GM12878 (cell line): ENCODE results near the gene CDKN2A. TPM values are rescaled to one million over a fixed set of nuclear protein-coding genes. Genes with fewer than 3 reads are reported as not detected.

Source experiments
- ATAC-seq: fragments of 200-7000 bp; cut with Tn5 transposase; 3 replicates; pipeline ENCODE4 v1.9.1; 2020; ENCODE audit warnings: mild to moderate bottlenecking, moderate library complexity
- BruUV-seq: library from RNA; stranded (reverse); fragments of 400-500 nt; replicated peaks from 2 replicates; lab custom pipeline; 2021; lab: Mats Ljungman, UMichigan
- CTCF ChIA-PET: fragments of 300-600 bp; sonication (Branson Sonifier 250); formaldehyde crosslinking; extraction: SDS; loops from one replicate; lab custom pipeline; 2021; ENCODE audit warnings: inconsistent platforms; lab: Yijun Ruan, JAX
- POLR2A ChIA-PET: fragments of 350-600 bp; formaldehyde crosslinking; extraction: SDS; loops from one replicate; lab custom pipeline; 2021; ENCODE audit warnings: inconsistent platforms; lab: Charles Lee
- RAD21 ChIA-PET: fragments of 300-600 bp; sonication (Branson Sonifier 250); formaldehyde crosslinking; loops from one replicate; lab custom pipeline; 2023; ENCODE audit warnings: antibody characterized with exemption; ENCODE audit not compliant: unreplicated experiment; lab: Charles Lee
- SMC1A ChIA-PET: fragments of 300-600 bp; sonication (Branson Sonifier 250); formaldehyde crosslinking; loops from one replicate; lab custom pipeline; 2023; ENCODE audit not compliant: unreplicated experiment, uncharacterized antibody; lab: Charles Lee
- DNase-seq: peaks from one replicate; pipeline ENCODE4 v3.0.0-alpha.2; 2011; ENCODE audit warnings: low read depth, low spot score
- FAIRE-seq: peaks from 3 replicates; lab custom pipeline; 2011; peaks lifted over from hg19 to GRCh38; lab: Jason Lieb, UNC
- H2AFZ ChIP-seq: 2 replicates; pipeline ENCODE4 v1.6.0; 2011; ENCODE audit warnings: low read depth, low read length, control low read depth; ENCODE audit not compliant: control insufficient read depth
- H3K27ac ChIP-seq: 2 replicates; pipeline ENCODE4 v1.5.1; 2011; ENCODE audit warnings: control low read depth; ENCODE audit not compliant: control insufficient read depth, insufficient read depth
- H3K27me3 ChIP-seq, 2 experiments: replicated peaks in 1 of 2; 2 replicates each; pipeline versions ENCODE4 v1.6.0 to v1.6.1; 2011; ENCODE audit warnings: low read length in 1 of 2; ENCODE audit not compliant: control insufficient read depth in 2 of 2, insufficient read depth in 2 of 2
- H3K36me3 ChIP-seq, 2 experiments: 2 replicates each; pipeline ENCODE4 v1.5.1; 2011; ENCODE audit warnings: low read length in 1 of 2; ENCODE audit not compliant: control insufficient read depth in 2 of 2, insufficient read depth in 2 of 2
- H3K4me1 ChIP-seq: 2 replicates; pipeline ENCODE4 v1.6.1; 2011; ENCODE audit warnings: mild to moderate bottlenecking, low read length, moderate library complexity, mixed read lengths; ENCODE audit not compliant: control insufficient read depth, insufficient read depth
- H3K4me2 ChIP-seq: 2 replicates; pipeline ENCODE4 v1.6.0; 2011; ENCODE audit warnings: control low read depth; ENCODE audit not compliant: control insufficient read depth, insufficient read depth
- H3K4me3 ChIP-seq: fragments of 200-600 bp; sonication (generic); 2 replicates; pipeline ENCODE4 v1.5.1; 2016
- H3K79me2 ChIP-seq: 2 replicates; pipeline ENCODE4 v1.6.0; 2011; ENCODE audit warnings: low read length; ENCODE audit not compliant: control insufficient read depth, insufficient read depth
- H3K9ac ChIP-seq: 2 replicates; pipeline ENCODE4 v1.8.0; 2011; ENCODE audit warnings: low read length, control low read depth, mixed read lengths; ENCODE audit not compliant: control insufficient read depth, insufficient read depth
- H3K9me3 ChIP-seq: replicated peaks from 3 replicates; pipeline ENCODE4 v1.5.1; 2011; ENCODE audit warnings: mild to moderate bottlenecking, low read length; ENCODE audit not compliant: control insufficient read depth, insufficient read depth
- H4K20me1 ChIP-seq: 2 replicates; pipeline ENCODE4 v1.6.0; 2011; ENCODE audit not compliant: control insufficient read depth, insufficient read depth
- CEBPZ ChIP-seq: fragments of 150-350 bp; IDR thresholded peaks from 2 replicates; pipeline ENCODE4 v1.6.1; 2016; ENCODE audit warnings: low read depth, low read length
- GATAD2B ChIP-seq: fragments of 450-650 bp; conservative IDR thresholded peaks from 2 replicates; pipeline ENCODE4 v1.6.1; 2017; ENCODE audit warnings: low read depth, mild to moderate bottlenecking, moderate library complexity
- MTA2 ChIP-seq: fragments of 450-650 bp; IDR thresholded peaks from 2 replicates; pipeline ENCODE4 v1.6.1; 2016; ENCODE audit warnings: low read depth, mild to moderate bottlenecking, moderate library complexity
- NBN ChIP-seq: fragments of 450-650 bp; IDR thresholded peaks from 2 replicates; pipeline ENCODE4 v1.6.1; 2016
- NFIC ChIP-seq: IDR thresholded peaks from 2 replicates; pipeline ENCODE4 v1.6.1; 2012; ENCODE audit warnings: low read depth, mild to moderate bottlenecking, inconsistent platforms, low read length, moderate library complexity
- NFXL1 ChIP-seq: fragments of 450-650 bp; IDR thresholded peaks from 2 replicates; pipeline ENCODE4 v1.6.1; 2017; ENCODE audit warnings: antibody characterized with exemption, mild to moderate bottlenecking, borderline replicate concordance
- PML ChIP-seq: IDR thresholded peaks from 2 replicates; pipeline ENCODE4 v1.6.1; 2012; ENCODE audit warnings: low read length, inconsistent platforms
- SMC3 ChIP-seq: IDR thresholded peaks from 2 replicates; pipeline ENCODE4 v1.6.1; 2011; ENCODE audit warnings: low read length, improper control_type of control experiment, borderline replicate concordance
- USF1 ChIP-seq: IDR thresholded peaks from 2 replicates; pipeline ENCODE4 v1.6.1; 2011; ENCODE audit warnings: borderline replicate concordance, low read depth, mild to moderate bottlenecking, moderate library complexity, mixed read lengths, low read length; ENCODE audit not compliant: insufficient read depth; ENCODE audit errors: extremely low read length
- ZZZ3 ChIP-seq: IDR thresholded peaks from 2 replicates; pipeline ENCODE4 v1.6.1; 2011; ENCODE audit warnings: low read depth; ENCODE audit not compliant: control insufficient read depth, insufficient read length
- WGBS: methylation state at CpG from one replicate; pipeline ENCODE4 v1.1.6; 2016; ENCODE audit warnings: low lambda C conversion rate; ENCODE audit not compliant: insufficient replicate concordance, insufficient coverage; ENCODE audit errors: missing lambda C conversion rate; 5-methylcytosine and 5-hydroxymethylcytosine counted together
- in situ Hi-C: fragments of 300-500 bp; cut with MboI; formaldehyde crosslinking; loops from 9 replicates; pipeline ENCODE4 v1.14.3; 2018; ENCODE audit warnings: mixed read lengths
- intact Hi-C: fragments of 100-400 bp; cut with micrococcal nuclease; formaldehyde crosslinking; loops from one replicate; pipeline ENCODE4 v1.14.2; 2022; ENCODE audit not compliant: unreplicated experiment
- polyA plus RNA-seq, 11 experiments: library from polyadenylated mRNA; depleted of rRNA in 4 of 11; unstranded in 6 of 11; stranded (reverse) in 5 of 11; fragments of >200 nt; fragmentation: Nextera tagmentation in 4 of 11; fragmentation: Illumina TruSeq in 1 of 11; extraction: Ambion mirVana in 4 of 11; extraction: Trizol in 1 of 11; gene quantifications; 1 replicate in 1 of 11; 2 replicates in 10 of 11; pipeline versions ENCODE4 v1.2.1 to v1.2.3, GENCODE V29; 2011 to 2016; ENCODE audit warnings: inconsistent platforms in 2 of 11, missing spikeins in 2 of 11, low read depth in 1 of 11
- total RNA-seq, 4 experiments: library from RNA; depleted of rRNA in 3 of 4; stranded (reverse); fragments of >200 nt in 3 of 4; fragmentation: Illumina TruSeq in 1 of 4; extraction: Trizol in 1 of 4; gene quantifications; 2 replicates each; pipeline versions ENCODE4 v1.2.1 to v1.2.3, GENCODE V29; 2013 to 2021

The CDKN2A gene
- total and polyA plus RNA-seq, 10 of the 15 experiments (the other 5 are each of a cell fraction or from before 2014, with no cell fraction given): 0.84 to 41.2 (median 18.4) TPM

GRCh38 chr9:21923694-21924093 is 70.5 kb downstream of the CDKN2A start:
- no peak for TF ChIP-seq GATAD2B
- no peak for TF ChIP-seq NBN
- TF ChIP-seq NFXL1: no peak
- no peak for TF ChIP-seq ZZZ3
- TF ChIP-seq PML: no peak
- no peak for TF ChIP-seq USF1
- TF ChIP-seq SMC3: no peak
- no peak for TF ChIP-seq CEBPZ
- no peak for TF ChIP-seq MTA2
- no peak for TF ChIP-seq NFIC
- ChIA-PET SMC1A (no interaction called here), POLR2A (no interaction called here), RAD21 (no interaction called here), CTCF (no interaction called here)
- Histone ChIP-seq H4K20me1 (no peaks in the 10 kb centered on the region), H3K79me2 (no peaks in the 10 kb centered on the region), H3K27me3 (no peaks in the 10 kb centered on the region), H3K4me2 (no peak overlapping the region), H3K4me3 (no peak overlapping the region), H3K36me3 (no peaks in the 10 kb centered on the region), H3K9ac (no peak overlapping the region), H2AFZ (no peak overlapping the region), H3K27ac (no peak overlapping the region), H3K4me1 (peaks cover 3% of the 10 kb centered on the region; the same call in 1 of the 2 replicates), H3K9me3 (no peaks in the 10 kb centered on the region; the same call in 2 of the 3 replicates)
- DNase-seq: no peak
- BruUV-seq: no TSS peak
- 94% methylated on average over 1 of the region's 1 CpG for WGBS
- FAIRE-seq: no peak
- intact Hi-C loops (no loop called here), in situ Hi-C loops (no loop called here)
- ATAC-seq: no peak
